Esophagus muscularis mucosa (tissue), 4 donors: Measurements from ENCODE around the gene KMT5B. TPM values are rescaled to one million over a fixed set of nuclear protein-coding genes. Genes with fewer than 3 reads are reported as not detected.

ENCODE experiments used
- DNase-seq: peaks from one replicate; pipeline ENCODE4 v3.0.0-alpha.2; 2017; ENCODE audit errors: extremely low spot score
- H3K27ac ChIP-seq, 4 donors: fragments of 200-600 bp; sonication (generic); replicated peaks in 1 of 4; 1 replicate in 3 of 4; 2 replicates in 1 of 4; pipeline ENCODE4 v1.5.1; 2016 to 2019; ENCODE audit warnings: mild to moderate bottlenecking in 1 of 4
- H3K27me3 ChIP-seq, 4 donors: fragments of 200-600 bp; sonication (generic); one replicate each; pipeline versions ENCODE4 v1.5.1 to v1.6.0; 2016 to 2019
- H3K36me3 ChIP-seq, 4 donors: fragments of 200-600 bp; sonication (generic); one replicate each; pipeline ENCODE4 v1.5.1; 2016 to 2019
- H3K4me1 ChIP-seq, 4 donors: fragments of 200-600 bp; sonication (generic); one replicate each; pipeline ENCODE4 v1.5.1; 2016 to 2019
- H3K4me3 ChIP-seq, 4 donors: fragments of 200-600 bp; sonication (generic); 1 replicate in 2 of 4; 2 replicates in 2 of 4; pipeline ENCODE4 v1.5.1; 2016 to 2019; ENCODE audit warnings: mild to moderate bottlenecking in 4 of 4, moderate library complexity in 1 of 4
- H3K9me3 ChIP-seq, 4 donors: fragments of 200-600 bp; sonication (generic); 1 replicate in 3 of 4; 2 replicates in 1 of 4; pipeline ENCODE4 v1.5.1; 2016 to 2019
- EP300 ChIP-seq: sonication (generic); formaldehyde crosslinking; IDR thresholded peaks from one replicate; pipeline ENCODE4 v1.6.1; 2017; ENCODE audit warnings: antibody characterized with exemption
- POLR2A ChIP-seq: fragments of 450-650 bp; IDR thresholded peaks from one replicate; pipeline ENCODE4 v1.6.1; 2017; ENCODE audit warnings: antibody characterized with exemption, moderate library complexity, mild to moderate bottlenecking, low read depth
- POLR2AphosphoS5 ChIP-seq, 2 donors: sonication (generic); formaldehyde crosslinking; IDR thresholded peaks; one replicate each; pipeline ENCODE4 v1.6.1; 2017; ENCODE audit warnings: antibody characterized with exemption in 2 of 2
- WGBS: methylation state at CpG from one replicate; pipeline ENCODE4 v1.1.5; 2018; 5-methylcytosine and 5-hydroxymethylcytosine counted together
- intact Hi-C: fragments of 100-400 bp; cut with DNase I; formaldehyde crosslinking; loops from one replicate; pipeline ENCODE4 v1.15.1; 2023
- total RNA-seq, 4 donors: library from RNA; depleted of rRNA; stranded (reverse); fragments of >200 nt; gene quantifications; one replicate each; pipeline versions ENCODE4 v1.1.0 to v1.2.1, GENCODE V29; 2016
- TF ChIP-seq, protein P1 (sequence below), 3 experiments: fragments of 200-600 bp in 2 of 3; fragments of 450-650 bp in 1 of 3; sonication (generic) in 2 of 3; IDR thresholded peaks; one replicate each; pipeline ENCODE4 v1.5.1; 2017 to 2019; ENCODE audit warnings: antibody characterized with exemption in 3 of 3, mild to moderate bottlenecking in 2 of 3, moderate library complexity in 1 of 3

Gene KMT5B
- total RNA-seq, 4 donors from 2014 or later = 28.7 to 49.4 (median 43.3) TPM

- WGBS = 68% methylated on average over 11 of the region's 11 CpGs
- peak in 1 of 2 donors; percentile 53 for TF ChIP-seq POLR2AphosphoS5 (IDR thresholded peaks at IDR 0.05)
- TF ChIP-seq POLR2A = no peak
- no peak for TF ChIP-seq EP300
- no peak for DNase-seq
- Histone ChIP-seq H3K9me3 (no peaks in the 10 kb centered on the region), H3K36me3 (no peaks in the 10 kb centered on the region), H3K4me3 (peak overlapping the region in 2 of 4 donors; percentile 77 to 79), H3K27me3 (no peaks in the 10 kb centered on the region), H3K27ac (peak overlapping the region; percentile 91 to 99 (median 96)), H3K4me1 (peaks cover 34 to 74% (median 65%) of the 10 kb centered on the region in 4 donors)
- intact Hi-C loops = no loop called here
Measured at GRCh38 chr11:68117853-68118470, 95.1 kb downstream of the KMT5B start.

DNA sequence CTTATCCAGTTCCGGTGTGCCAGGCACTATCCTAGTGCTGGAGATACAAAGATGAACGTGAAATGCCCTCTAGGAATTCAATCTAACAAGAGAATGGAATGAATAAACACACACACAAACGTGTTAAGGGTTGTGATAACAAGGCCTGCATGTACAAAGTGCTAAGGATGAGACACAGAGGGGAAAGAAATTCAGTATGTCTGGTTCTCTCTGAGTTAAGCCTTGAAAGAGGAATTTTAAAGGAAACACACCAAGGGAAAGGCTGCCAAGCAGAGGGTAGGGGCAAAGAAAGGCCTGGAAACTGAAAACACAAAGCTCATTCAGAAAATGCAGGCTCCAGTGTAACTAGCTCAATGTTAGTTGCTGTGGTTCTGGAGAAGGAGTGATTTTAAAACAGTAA is 96.1 kb downstream of the KMT5B start:
- WGBS = 53% methylated on average over 3 of the region's 3 CpGs
- DNase-seq = no peak
- TF ChIP-seq, protein P1, sequence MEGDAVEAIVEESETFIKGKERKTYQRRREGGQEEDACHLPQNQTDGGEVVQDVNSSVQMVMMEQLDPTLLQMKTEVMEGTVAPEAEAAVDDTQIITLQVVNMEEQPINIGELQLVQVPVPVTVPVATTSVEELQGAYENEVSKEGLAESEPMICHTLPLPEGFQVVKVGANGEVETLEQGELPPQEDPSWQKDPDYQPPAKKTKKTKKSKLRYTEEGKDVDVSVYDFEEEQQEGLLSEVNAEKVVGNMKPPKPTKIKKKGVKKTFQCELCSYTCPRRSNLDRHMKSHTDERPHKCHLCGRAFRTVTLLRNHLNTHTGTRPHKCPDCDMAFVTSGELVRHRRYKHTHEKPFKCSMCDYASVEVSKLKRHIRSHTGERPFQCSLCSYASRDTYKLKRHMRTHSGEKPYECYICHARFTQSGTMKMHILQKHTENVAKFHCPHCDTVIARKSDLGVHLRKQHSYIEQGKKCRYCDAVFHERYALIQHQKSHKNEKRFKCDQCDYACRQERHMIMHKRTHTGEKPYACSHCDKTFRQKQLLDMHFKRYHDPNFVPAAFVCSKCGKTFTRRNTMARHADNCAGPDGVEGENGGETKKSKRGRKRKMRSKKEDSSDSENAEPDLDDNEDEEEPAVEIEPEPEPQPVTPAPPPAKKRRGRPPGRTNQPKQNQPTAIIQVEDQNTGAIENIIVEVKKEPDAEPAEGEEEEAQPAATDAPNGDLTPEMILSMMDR (IDR thresholded peaks at IDR 0.05) = no peak
- TF ChIP-seq POLR2AphosphoS5 (IDR thresholded peaks at IDR 0.05) (no peak), EP300 (no peak), POLR2A (no peak)
- intact Hi-C loops = no loop called here
- Histone ChIP-seq H3K4me3 (no peak overlapping the region), H3K36me3 (no peaks in the 10 kb centered on the region), H3K27me3 (no peaks in the 10 kb centered on the region), H3K4me1 (peaks cover 30 to 67% (median 59%) of the 10 kb centered on the region in 4 donors), H3K27ac (peak overlapping the region; percentile 91 to 99 (median 96)), H3K9me3 (no peaks in the 10 kb centered on the region)

DNA sequence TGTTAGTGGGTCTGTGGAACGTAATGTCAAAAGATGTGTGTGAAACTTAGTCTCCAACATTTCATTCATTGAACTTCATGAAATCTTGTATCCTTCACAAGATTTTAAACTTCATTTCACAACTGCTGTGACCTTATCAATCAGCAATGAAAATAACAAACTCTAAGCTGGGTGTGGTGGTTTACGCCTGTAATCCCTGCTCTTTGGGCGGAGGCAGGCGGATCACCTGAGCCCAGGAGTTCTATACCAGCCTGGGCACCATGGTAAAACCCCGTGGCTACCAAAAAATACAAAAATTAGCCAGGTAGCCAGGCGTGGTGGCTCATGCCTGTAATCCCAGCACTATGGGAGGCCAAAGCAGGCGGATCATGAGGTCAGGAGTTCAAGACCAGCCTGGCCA is 97.0 kb downstream of the KMT5B start:
- 93% methylated on average over 7 of the region's 7 CpGs for WGBS
- DNase-seq = no peak
- TF ChIP-seq POLR2A (no peak), POLR2AphosphoS5 (IDR thresholded peaks at IDR 0.05) (no peak), EP300 (no peak)
- TF ChIP-seq, protein P1 (IDR thresholded peaks at IDR 0.05) = no peak
- intact Hi-C loops = no loop called here
- Histone ChIP-seq H3K4me3 (no peak overlapping the region), H3K27me3 (no peaks in the 10 kb centered on the region), H3K27ac (peak overlapping the region in 3 of 4 donors; percentile 91 to 99 (median 98)), H3K4me1 (peaks cover 26 to 64% (median 56%) of the 10 kb centered on the region in 4 donors), H3K36me3 (no peaks in the 10 kb centered on the region), H3K9me3 (no peaks in the 10 kb centered on the region)

DNA sequence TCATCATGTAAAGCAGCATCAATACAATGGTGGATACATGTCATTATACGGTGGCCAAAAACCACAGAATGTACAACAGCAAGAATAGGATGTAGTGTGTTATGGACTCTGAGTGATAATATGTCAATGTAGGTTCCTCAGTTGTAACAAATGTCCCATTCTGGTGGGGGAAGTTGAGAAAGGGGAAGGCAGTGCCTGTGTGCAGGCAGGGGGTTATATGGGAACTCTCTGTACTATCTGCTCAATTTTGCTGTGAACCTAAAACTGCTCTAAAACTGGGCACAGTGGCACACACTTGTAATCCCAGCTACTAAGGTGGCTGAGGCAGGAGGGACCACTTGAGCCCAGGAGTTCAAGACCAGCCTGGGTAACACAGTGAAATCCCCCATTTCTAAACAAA is 97.8 kb downstream of the KMT5B start:
- Histone ChIP-seq H3K9me3 (no peaks in the 10 kb centered on the region), H3K4me1 (peaks cover 26 to 62% (median 55%) of the 10 kb centered on the region in 4 donors), H3K27ac (peak overlapping the region in 3 of 4 donors; percentile 74 to 99 (median 98)), H3K36me3 (no peaks in the 10 kb centered on the region), H3K27me3 (no peaks in the 10 kb centered on the region), H3K4me3 (no peak overlapping the region)
- TF ChIP-seq, protein P1 (IDR thresholded peaks at IDR 0.05) = no peak
- TF ChIP-seq EP300 = no peak
- no peak for TF ChIP-seq POLR2A
- no peak for TF ChIP-seq POLR2AphosphoS5 (IDR thresholded peaks at IDR 0.05)
- DNase-seq = no peak
- intact Hi-C loops = no loop called here
- WGBS = 78% methylated on average over 1 of the region's 1 CpG

DNA sequence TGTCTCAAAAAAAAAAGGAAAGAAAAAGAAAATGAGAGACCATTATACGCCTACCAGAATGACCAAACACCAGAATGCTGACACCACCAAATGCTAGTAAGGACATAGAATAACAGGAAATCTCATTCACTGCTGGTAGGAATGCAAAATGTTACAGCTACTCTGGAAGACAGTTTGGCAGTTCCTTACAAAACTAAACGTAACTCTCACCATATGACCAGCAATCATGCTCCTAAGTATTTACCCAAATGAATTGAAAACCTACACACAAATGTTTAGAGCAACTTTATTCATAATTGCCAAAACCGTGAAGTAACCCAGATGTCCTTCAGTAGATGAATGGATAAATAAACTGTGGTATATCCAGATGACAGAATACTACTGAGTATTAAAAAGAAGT is 99.1 kb downstream of the KMT5B start:
- no peak overlapping the region for H3K4me3 ChIP-seq
- TF ChIP-seq POLR2A (no peak), POLR2AphosphoS5 (IDR thresholded peaks at IDR 0.05) (no peak), EP300 (no peak)
- TF ChIP-seq, protein P1 (IDR thresholded peaks at IDR 0.05) = peak in 1 of 3 experiments; percentile 32
- H3K9me3 ChIP-seq = no peaks in the 10 kb centered on the region
- peaks cover 20 to 49% (median 43%) of the 10 kb centered on the region in 4 donors for H3K4me1 ChIP-seq
- intact Hi-C loops = no loop called here
- peak overlapping the region; percentile 55 to 99 (median 86) for H3K27ac ChIP-seq
- no peak for DNase-seq
- no peaks in the 10 kb centered on the region for H3K27me3 ChIP-seq
- no peaks in the 10 kb centered on the region for H3K36me3 ChIP-seq
- WGBS = 30% methylated on average over 3 of the region's 3 CpGs
